ENCODE measurements around the gene TESMIN.

The TESMIN gene

GRCh38 chr11:68775951-68776388, 24.6 kb upstream of the TESMIN start:
- Histone ChIP-seq H3K27me3 (ENCODE audit: control insufficient read depth, insufficient read depth, low read length) (no peaks in the 10 kb centered on the region), H3K4me1 (ENCODE audit: control insufficient read depth, insufficient read depth, low read length) (peaks cover 4% of the 10 kb centered on the region; the same call in 1 of the 2 replicates), H3K36me3 (ENCODE audit: control insufficient read depth, insufficient read depth, low read length) (peaks cover 81% of the 10 kb centered on the region), H3K27ac (ENCODE audit: low read depth, low read length) (no peak overlapping the region), H3K9me3 (ENCODE audit: control insufficient read depth, insufficient read depth, low read depth, low read length) (no peaks in the 10 kb centered on the region), H3K9ac (ENCODE audit: low read length) (no peak overlapping the region), H3K4me3 (ENCODE audit: low read depth, low read length) (no peak overlapping the region)

DNA sequence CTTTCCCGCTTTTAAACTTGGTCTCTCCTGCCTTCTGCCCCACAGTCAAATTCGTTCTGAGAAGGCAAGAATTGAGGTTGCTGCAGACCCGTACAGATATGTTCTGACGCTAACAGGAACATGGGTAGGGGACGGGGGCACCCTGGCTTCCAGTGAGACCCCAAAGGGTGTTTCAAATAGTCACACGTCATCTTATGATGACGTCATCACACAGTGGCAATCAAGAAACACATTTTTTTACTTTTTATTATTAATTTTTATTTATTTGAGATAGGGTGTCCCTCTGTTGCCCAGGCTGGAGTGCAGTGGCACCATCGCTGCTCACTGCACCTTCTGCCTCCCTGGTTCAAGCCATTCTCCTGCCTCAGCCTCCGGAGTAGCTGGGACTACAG, 22.9 kb upstream of the TESMIN start:
- Histone ChIP-seq H3K27ac (ENCODE audit: low read depth, low read length) (no peak overlapping the region), H3K9me3 (ENCODE audit: control insufficient read depth, insufficient read depth, low read depth, low read length) (no peaks in the 10 kb centered on the region), H3K9ac (ENCODE audit: low read length) (no peak overlapping the region), H3K4me1 (ENCODE audit: control insufficient read depth, insufficient read depth, low read length) (no peaks in the 10 kb centered on the region), H3K36me3 (ENCODE audit: control insufficient read depth, insufficient read depth, low read length) (peaks cover 84% of the 10 kb centered on the region), H3K4me3 (ENCODE audit: low read depth, low read length) (no peak overlapping the region), H3K27me3 (ENCODE audit: control insufficient read depth, insufficient read depth, low read length) (no peaks in the 10 kb centered on the region)

- peaks cover 85% of the 10 kb centered on the region for H3K36me3 ChIP-seq (ENCODE audit: control insufficient read depth, insufficient read depth, low read length)
- H3K4me3 ChIP-seq (ENCODE audit: low read depth, low read length), result no peak overlapping the region
- H3K4me1 ChIP-seq (ENCODE audit: control insufficient read depth, insufficient read depth, low read length), result no peaks in the 10 kb centered on the region
- no peaks in the 10 kb centered on the region for H3K9me3 ChIP-seq (ENCODE audit: control insufficient read depth, insufficient read depth, low read depth, low read length)
- H3K9ac ChIP-seq (ENCODE audit: low read length), result no peak overlapping the region
- H3K27me3 ChIP-seq (ENCODE audit: control insufficient read depth, insufficient read depth, low read length), result no peaks in the 10 kb centered on the region
- no peak overlapping the region for H3K27ac ChIP-seq (ENCODE audit: low read depth, low read length)
Measured at GRCh38 chr11:68773521-68774193, 22.3 kb upstream of the TESMIN start.

- no peaks in the 10 kb centered on the region for H3K9me3 ChIP-seq (ENCODE audit: control insufficient read depth, insufficient read depth, low read depth, low read length)
- no peak overlapping the region for H3K9ac ChIP-seq (ENCODE audit: low read length)
- no peak overlapping the region for H3K27ac ChIP-seq (ENCODE audit: low read depth, low read length)
- H3K27me3 ChIP-seq (ENCODE audit: control insufficient read depth, insufficient read depth, low read length), result no peaks in the 10 kb centered on the region
- no peaks in the 10 kb centered on the region for H3K4me1 ChIP-seq (ENCODE audit: control insufficient read depth, insufficient read depth, low read length)
- H3K36me3 ChIP-seq (ENCODE audit: control insufficient read depth, insufficient read depth, low read length), result peaks cover 88% of the 10 kb centered on the region
- no peak overlapping the region for H3K4me3 ChIP-seq (ENCODE audit: low read depth, low read length)
Measured at GRCh38 chr11:68772936-68773335, 21.6 kb upstream of the TESMIN start.

DNA sequence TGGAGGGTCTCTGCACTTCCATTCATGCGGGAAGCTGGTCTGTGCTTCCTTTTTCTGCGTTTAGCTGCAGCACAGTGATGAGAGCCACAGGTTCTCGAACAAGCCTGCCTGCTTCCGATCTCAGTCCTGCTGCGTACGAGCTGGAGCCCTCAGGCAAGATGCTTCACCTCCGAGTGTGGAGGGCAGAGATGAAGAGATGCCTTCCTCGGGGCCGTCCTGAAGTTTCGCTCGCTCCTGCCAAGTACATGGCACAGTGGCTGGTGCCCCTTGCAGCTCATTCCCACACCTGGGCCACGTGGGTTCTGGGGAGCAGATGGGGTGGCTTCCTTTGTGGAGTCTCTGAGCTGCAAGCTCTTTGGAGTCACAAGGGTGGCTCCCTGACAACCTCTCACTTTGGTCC, 19.5 kb upstream of the TESMIN start:
- no peak overlapping the region for H3K4me3 ChIP-seq (ENCODE audit: low read depth, low read length)
- H3K9ac ChIP-seq (ENCODE audit: low read length), result no peak overlapping the region
- H3K4me1 ChIP-seq (ENCODE audit: control insufficient read depth, insufficient read depth, low read length), result no peaks in the 10 kb centered on the region
- H3K9me3 ChIP-seq (ENCODE audit: control insufficient read depth, insufficient read depth, low read depth, low read length), result no peaks in the 10 kb centered on the region
- H3K36me3 ChIP-seq (ENCODE audit: control insufficient read depth, insufficient read depth, low read length), result peaks cover 73% of the 10 kb centered on the region
- no peak overlapping the region for H3K27ac ChIP-seq (ENCODE audit: low read depth, low read length)
- H3K27me3 ChIP-seq (ENCODE audit: control insufficient read depth, insufficient read depth, low read length), result no peaks in the 10 kb centered on the region

- Histone ChIP-seq H3K27me3 (ENCODE audit: control insufficient read depth, insufficient read depth, low read length) (no peaks in the 10 kb centered on the region), H3K36me3 (ENCODE audit: control insufficient read depth, insufficient read depth, low read length) (peaks cover 50% of the 10 kb centered on the region), H3K9ac (ENCODE audit: low read length) (no peak overlapping the region), H3K4me3 (ENCODE audit: low read depth, low read length) (no peak overlapping the region), H3K4me1 (ENCODE audit: control insufficient read depth, insufficient read depth, low read length) (peaks cover 17% of the 10 kb centered on the region; the same call in 1 of the 2 replicates), H3K27ac (ENCODE audit: low read depth, low read length) (no peak overlapping the region), H3K9me3 (ENCODE audit: control insufficient read depth, insufficient read depth, low read depth, low read length) (no peaks in the 10 kb centered on the region)
Measured at GRCh38 chr11:68767672-68768071, 16.4 kb upstream of the TESMIN start.

GRCh38 chr11:68766786-68767185, 15.5 kb upstream of the TESMIN start:
- H3K27me3 ChIP-seq (ENCODE audit: control insufficient read depth, insufficient read depth, low read length), result no peaks in the 10 kb centered on the region
- no peak overlapping the region for H3K4me3 ChIP-seq (ENCODE audit: low read depth, low read length)
- H3K27ac ChIP-seq (ENCODE audit: low read depth, low read length), result no peak overlapping the region
- H3K4me1 ChIP-seq (ENCODE audit: control insufficient read depth, insufficient read depth, low read length), result peaks cover 17% of the 10 kb centered on the region; the same call in 1 of the 2 replicates
- peaks cover 51% of the 10 kb centered on the region for H3K36me3 ChIP-seq (ENCODE audit: control insufficient read depth, insufficient read depth, low read length)
- H3K9me3 ChIP-seq (ENCODE audit: control insufficient read depth, insufficient read depth, low read depth, low read length), result no peaks in the 10 kb centered on the region
- no peak overlapping the region for H3K9ac ChIP-seq (ENCODE audit: low read length)

GRCh38 chr11:68764746-68765145, 13.4 kb upstream of the TESMIN start:
- H3K9ac ChIP-seq (ENCODE audit: low read length), result no peak overlapping the region
- peaks cover 43% of the 10 kb centered on the region for H3K36me3 ChIP-seq (ENCODE audit: control insufficient read depth, insufficient read depth, low read length)
- H3K27me3 ChIP-seq (ENCODE audit: control insufficient read depth, insufficient read depth, low read length), result no peaks in the 10 kb centered on the region
- H3K4me1 ChIP-seq (ENCODE audit: control insufficient read depth, insufficient read depth, low read length), result peaks cover 17% of the 10 kb centered on the region; the same call in 1 of the 2 replicates
- no peak overlapping the region for H3K27ac ChIP-seq (ENCODE audit: low read depth, low read length)
- H3K9me3 ChIP-seq (ENCODE audit: control insufficient read depth, insufficient read depth, low read depth, low read length), result no peaks in the 10 kb centered on the region
- H3K4me3 ChIP-seq (ENCODE audit: low read depth, low read length), result no peak overlapping the region

- no peaks in the 10 kb centered on the region for H3K27me3 ChIP-seq (ENCODE audit: control insufficient read depth, insufficient read depth, low read length)
- H3K4me3 ChIP-seq (ENCODE audit: low read depth, low read length), result no peak overlapping the region
- H3K27ac ChIP-seq (ENCODE audit: low read depth, low read length), result no peak overlapping the region; the same call in 1 of the 2 replicates
- H3K36me3 ChIP-seq (ENCODE audit: control insufficient read depth, insufficient read depth, low read length), result peaks cover 43% of the 10 kb centered on the region
- H3K4me1 ChIP-seq (ENCODE audit: control insufficient read depth, insufficient read depth, low read length), result peaks cover 17% of the 10 kb centered on the region; the same call in 1 of the 2 replicates
- no peak overlapping the region for H3K9ac ChIP-seq (ENCODE audit: low read length)
- no peaks in the 10 kb centered on the region for H3K9me3 ChIP-seq (ENCODE audit: control insufficient read depth, insufficient read depth, low read depth, low read length)
Measured at GRCh38 chr11:68763926-68764657, 12.8 kb upstream of the TESMIN start.

GRCh38 chr11:68763181-68763721, 11.9 kb upstream of the TESMIN start:
- Histone ChIP-seq H3K36me3 (ENCODE audit: control insufficient read depth, insufficient read depth, low read length) (peaks cover 41% of the 10 kb centered on the region), H3K4me3 (ENCODE audit: low read depth, low read length) (no peak overlapping the region), H3K27ac (ENCODE audit: low read depth, low read length) (no peak overlapping the region; the same call in 1 of the 2 replicates), H3K9ac (ENCODE audit: low read length) (no peak overlapping the region), H3K9me3 (ENCODE audit: control insufficient read depth, insufficient read depth, low read depth, low read length) (no peaks in the 10 kb centered on the region), H3K27me3 (ENCODE audit: control insufficient read depth, insufficient read depth, low read length) (no peaks in the 10 kb centered on the region), H3K4me1 (ENCODE audit: control insufficient read depth, insufficient read depth, low read length) (peaks cover 17% of the 10 kb centered on the region; the same call in 1 of the 2 replicates)

DNA sequence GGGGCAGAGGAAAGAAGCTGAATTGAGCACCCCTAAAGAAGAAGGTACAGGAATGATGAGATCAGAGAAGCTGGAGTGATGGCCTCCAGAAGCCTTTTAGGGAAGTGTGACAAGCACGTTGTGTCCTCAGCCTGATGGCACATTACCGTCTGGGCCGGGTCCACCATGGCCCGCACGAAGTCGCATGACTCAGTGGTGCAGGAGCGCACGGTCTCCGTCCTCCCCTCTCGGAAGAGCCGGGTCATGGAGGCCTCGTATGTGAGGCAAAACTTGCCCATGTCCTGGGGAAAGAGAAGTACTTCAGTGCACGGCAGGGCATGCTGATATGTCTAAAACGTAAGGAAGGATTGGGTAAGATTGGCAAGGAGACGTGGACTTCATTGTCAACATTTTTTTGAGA, 11.2 kb upstream of the TESMIN start:
- Histone ChIP-seq H3K4me1 (ENCODE audit: control insufficient read depth, insufficient read depth, low read length) (peaks cover 17% of the 10 kb centered on the region; the same call in 1 of the 2 replicates), H3K9me3 (ENCODE audit: control insufficient read depth, insufficient read depth, low read depth, low read length) (no peaks in the 10 kb centered on the region), H3K4me3 (ENCODE audit: low read depth, low read length) (no peak overlapping the region), H3K36me3 (ENCODE audit: control insufficient read depth, insufficient read depth, low read length) (peaks cover 46% of the 10 kb centered on the region), H3K27ac (ENCODE audit: low read depth, low read length) (no peak overlapping the region), H3K27me3 (ENCODE audit: control insufficient read depth, insufficient read depth, low read length) (no peaks in the 10 kb centered on the region), H3K9ac (ENCODE audit: low read length) (no peak overlapping the region)

Data from HUES6 (cell line).